HG03460 (cell line): ENCODE results near the gene SRGAP1.

Experiments
- ATAC-seq: cut with Tn5 transposase; IDR thresholded peaks from one replicate; pipeline ENCODE4 v1.9.1; 2021; ENCODE audit not compliant: unreplicated experiment

Gene SRGAP1

DNA sequence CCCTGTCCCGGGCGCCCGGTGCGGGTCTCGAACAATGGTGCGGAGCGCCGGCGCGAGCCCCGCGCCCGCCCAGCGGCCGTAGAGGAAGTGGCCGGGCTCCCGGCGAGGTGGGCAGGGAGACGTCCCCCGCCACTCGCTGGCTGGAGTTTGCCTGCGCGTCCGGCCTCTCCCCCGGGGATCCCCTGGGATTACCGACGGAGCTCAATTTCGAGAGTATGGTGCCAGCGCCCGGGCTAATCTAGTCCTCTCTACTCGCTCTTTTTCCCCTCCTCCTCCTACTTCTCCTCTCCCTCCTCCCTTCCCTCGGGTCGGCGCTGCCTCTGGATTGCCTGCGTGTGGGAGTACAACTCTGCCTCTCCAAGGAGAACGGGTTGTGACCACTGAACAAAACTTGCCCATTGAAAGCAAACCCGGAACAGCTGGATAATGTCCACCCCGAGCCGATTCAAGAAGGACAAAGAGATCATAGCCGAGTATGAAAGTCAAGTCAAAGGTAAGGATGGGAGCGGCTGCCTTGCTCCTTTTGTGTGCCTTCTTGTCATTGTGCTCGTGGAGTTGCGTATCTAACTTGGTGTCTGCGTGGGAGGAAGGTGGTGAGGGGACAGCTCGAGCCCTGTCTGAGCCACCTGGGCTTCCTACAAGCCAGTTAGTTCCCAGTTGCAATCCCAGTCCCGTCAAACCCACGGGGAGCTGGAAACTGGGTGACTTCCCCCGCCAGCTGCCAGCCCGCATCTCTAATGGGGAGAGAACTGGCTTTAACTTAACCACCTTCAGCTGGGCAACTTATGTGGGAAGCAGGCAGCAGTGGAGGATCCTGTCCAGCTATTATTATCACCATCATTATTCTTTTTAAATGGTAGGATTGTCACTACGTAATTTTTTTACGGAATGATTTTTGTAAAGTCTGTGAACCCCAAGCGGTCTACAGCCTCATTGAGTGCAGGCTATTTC, at the start of gene SRGAP1:
Gene SRGAP1, plus strand, starts transcription at position 310 of the 951 bp plus-strand sequence. Its CDS starts 117 bp downstream, at position 427.
- peak; percentile 16 for ATAC-seq

DNA sequence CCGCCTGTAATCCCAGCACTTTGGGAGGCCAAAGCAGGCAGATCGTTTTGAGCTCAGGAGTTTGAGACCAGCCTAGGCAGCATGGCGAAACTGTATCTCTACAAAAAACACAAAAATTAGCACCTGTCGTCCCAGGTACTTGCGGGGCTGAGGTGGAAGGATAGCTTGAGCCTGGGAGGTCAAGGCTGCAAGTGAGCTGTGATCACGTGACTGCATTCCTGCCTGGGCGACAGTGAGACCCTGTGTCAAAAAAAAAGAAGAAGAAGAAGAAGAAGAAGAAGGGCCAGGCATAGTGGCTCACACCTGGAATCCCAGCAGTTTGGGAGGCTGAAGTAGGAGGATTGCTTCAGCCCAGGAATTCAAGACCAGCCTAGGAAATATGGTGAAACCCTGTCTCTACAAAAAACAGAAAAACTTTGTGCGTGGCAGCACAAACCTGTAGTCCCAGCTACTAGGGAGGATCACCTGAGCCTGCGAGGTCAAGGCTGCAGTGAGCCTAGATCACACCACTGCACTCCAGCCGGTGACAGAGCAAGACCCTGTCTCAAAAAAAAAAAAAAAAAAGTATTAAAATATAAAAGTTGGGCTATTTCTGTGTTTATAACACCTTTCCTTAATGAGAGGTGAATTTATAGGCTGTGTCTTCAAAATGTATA, 49.3 kb upstream of the SRGAP1 start:
- ATAC-seq: no peak

DNA sequence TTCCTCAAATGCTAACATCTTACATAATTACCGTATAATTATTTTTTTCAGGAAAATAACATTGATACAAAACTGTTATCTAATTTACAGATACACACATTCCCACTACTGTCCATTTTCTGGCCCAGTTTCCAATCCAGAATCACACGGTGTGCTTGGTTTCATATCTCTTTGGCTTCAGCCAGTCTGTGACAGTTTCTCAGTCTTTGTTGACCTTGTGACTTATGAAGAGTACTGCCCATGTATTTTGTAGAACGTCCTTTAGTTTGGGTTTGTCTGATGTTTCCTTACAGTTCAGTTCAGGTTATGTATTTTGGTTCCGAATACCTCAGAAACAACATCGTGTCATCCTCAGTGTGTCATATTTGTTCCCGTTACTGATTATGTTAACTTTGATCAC, 48.6 kb upstream of the SRGAP1 start:
- ATAC-seq: no peak

DNA sequence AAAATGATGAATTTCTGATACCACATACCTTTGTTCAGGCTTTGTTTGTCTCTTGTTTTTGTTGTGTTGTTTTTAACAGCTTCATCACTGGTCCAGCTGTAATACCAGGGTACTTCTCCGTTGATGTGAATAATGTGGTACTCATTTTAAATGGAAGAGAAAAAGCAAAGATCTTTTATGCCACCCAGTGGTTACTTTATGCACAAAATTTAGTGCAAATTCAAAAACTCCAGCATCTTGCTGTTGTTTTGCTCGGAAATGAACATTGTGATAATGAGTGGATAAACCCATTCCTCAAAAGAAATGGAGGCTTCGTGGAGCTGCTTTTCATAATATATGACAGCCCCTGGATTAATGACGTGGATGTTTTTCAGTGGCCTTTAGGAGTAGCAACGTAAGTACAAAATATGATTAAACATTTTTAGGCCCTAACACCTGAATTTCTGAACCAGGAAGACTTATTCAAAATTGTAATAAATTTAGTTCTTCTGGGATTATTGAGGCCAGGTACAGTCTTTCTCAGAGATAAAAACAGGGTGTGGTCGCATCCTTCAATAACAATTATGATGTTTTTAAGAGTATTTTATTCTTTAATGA, 42.4 kb upstream of the SRGAP1 start:
- ATAC-seq: no peak

DNA sequence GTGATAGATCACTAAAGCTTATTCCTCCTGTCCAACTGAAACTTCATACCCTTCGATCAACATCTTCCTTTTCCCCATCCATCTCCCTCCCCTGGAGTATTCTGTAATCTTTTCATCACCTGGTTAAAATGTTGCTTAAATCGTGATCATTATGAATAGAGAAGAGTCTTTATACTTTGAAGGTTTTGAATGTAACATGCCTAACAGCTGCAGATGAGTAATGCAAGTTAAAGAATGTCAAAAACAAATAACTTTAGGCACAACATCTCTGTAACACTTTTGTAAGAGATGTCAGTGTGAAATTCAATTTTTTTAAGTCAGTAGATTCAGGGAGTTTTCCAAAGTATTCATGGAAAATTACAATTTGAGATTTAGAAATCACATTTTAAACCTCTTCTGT, 39.8 kb upstream of the SRGAP1 start:
- ATAC-seq: no peak

DNA sequence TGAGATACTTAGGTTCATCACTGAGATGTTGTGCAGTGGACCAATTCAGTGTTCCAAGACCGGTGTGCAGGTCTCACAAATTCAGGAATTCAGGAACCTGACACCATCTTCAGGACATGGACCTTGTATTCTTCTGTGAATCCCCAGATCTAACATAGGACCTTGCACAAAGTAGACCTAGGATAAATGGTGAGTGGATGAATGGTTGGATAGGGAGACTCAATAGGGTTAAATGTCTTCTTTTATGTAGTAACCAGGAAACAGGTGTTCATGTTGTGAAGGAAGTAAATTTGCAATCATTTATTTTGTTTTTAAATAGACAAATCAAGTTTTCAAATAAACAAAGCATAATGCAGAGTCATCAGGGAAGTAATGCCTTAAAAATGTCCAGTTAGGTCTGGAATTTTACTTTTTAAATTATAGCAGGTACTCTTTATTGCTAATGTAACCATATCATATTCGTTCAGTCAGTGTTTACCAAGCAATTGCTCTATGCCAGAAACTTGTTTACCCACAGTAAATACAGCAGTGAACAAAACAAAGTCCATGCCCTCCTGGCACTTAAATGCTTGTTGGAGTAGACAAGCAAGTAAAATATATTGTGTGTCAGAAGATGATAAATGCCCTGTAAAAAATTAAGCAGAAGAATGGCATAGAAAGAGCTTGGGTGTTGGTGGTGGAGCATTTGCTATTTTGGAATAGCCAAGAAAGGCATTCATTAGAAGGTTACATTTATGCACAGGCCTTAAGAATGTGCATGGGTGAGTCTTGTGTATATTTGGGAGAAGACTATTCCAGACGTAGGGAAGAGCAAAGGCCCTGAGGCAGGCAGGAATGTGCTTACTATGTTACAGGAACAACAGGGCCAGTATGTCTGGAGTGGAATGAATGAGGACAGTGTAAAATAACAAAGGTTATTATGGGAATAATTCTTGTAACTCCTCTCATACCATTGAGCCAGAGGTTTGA, 38.5 kb upstream of the SRGAP1 start:
- ATAC-seq: no peak

DNA sequence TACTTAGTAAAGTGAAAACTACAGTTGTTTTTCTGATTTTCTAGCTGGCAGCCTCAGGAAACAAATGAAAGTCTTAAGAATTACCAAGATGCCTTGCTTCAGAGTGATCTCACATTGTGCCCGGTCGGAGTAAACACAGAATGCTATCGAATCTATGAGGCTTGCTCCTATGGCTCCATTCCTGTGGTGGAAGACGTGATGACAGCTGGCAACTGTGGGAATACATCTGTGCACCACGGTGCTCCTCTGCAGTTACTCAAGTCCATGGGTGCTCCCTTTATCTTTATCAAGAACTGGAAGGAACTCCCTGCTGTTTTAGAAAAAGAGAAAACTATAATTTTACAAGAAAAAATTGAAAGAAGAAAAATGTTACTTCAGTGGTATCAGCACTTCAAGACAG, 35.9 kb upstream of the SRGAP1 start:
- ATAC-seq: no peak

DNA sequence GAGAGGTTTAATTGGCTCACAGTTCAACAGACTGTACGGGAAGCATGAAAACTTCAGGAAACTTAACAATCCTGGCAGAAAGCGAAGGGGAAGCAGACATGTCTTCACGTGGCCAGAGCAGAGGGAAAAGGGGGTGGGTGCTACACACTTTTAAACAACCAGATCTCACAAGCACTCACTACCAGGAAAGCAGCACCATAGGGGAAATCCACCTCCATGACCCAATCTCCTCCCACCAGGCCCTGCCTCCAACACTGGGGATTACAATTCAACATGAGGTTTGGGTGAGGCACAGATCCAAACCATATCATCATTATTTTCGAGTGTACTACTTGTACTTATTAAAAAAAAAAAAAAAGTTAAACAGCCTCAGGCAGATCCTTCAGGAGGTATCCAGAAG, 34.9 kb upstream of the SRGAP1 start:
- ATAC-seq: no peak

DNA sequence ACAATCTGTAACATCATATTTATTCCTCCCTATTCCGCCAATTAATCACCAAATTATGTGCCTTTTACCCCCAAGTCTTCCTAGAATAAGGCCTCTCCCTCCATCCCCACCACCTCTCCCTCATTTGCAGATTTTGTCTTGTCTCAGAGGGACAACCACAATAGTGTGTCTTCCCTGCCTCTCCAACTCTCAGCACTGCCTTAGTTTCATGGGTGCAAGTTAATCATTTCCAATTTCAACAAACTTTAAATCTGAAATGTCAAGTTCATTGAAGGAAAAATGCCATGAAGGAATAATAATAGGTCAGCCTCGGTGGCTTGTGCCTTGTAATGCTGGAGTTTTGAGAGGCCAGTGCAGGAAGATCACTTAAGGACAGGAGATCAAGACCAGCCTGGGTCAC, 33.2 kb upstream of the SRGAP1 start:
- no peak for ATAC-seq

DNA sequence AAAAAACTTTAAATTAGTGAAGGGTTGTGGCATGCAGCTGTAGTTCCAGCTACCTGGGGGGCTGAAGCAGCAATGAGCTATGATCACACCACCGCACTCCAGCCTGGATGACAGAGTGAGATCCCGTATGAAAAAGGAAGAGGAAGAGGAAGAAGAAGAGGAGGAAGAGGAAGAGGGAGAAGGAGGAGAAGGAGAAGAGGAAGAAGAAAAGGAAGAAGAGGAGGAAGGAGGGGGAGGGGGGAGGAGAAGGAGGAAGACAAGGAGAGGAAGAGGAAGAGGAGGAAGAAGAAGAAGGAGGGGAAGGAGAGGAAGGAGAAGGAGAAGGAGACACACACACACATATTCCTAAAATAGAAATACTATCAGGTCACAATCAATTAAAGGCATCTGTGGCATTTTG, 32.7 kb upstream of the SRGAP1 start:
- no peak for ATAC-seq

DNA sequence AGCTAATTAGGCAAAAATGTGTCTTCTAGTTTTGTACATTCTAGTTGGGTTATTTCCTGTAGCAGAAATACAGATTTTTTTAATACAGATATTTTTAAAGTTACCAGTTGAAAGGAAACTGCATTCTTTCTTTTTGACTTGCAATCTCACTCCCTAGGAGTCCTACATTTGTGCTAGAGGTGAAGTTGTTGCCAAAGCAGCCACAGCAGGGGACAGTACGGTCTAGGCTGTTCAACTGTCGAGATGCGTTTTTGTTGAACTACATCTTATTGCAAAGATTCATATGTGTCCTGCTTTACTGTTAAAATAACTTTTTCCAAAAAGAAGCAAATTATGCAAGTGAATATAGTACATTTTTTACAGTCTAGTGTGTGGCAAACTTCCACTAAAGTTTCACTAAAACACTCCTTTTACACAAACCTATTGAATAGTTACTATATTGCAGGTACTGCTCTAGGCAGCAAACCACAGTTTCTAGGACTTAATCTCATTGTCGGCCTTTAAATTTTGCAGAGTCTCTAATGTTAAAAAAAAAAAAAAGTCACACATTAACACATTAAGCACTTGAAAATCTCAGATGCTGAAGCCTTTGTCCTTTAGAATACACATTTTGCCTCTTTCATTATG, 30.2 kb upstream of the SRGAP1 start:
- peak; percentile 31 for ATAC-seq

DNA sequence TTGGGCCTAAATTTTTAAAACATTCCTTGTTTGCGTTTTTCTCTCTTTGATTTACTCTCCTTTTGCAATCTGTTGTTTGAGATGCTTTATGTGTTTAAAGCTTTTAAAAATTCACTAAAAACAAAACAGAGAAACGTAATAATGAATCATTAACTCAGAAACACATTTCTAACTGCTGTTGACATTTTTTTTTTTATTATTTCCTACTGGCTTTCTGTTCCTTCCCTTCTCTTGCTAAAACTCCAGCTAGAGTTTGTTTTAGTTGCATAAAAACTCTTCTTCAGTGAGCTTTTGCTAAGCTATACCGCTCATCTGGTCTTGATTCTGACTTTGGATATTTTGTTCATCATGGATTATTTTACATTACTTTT, 29.0 kb upstream of the SRGAP1 start:
- ATAC-seq: no peak

DNA sequence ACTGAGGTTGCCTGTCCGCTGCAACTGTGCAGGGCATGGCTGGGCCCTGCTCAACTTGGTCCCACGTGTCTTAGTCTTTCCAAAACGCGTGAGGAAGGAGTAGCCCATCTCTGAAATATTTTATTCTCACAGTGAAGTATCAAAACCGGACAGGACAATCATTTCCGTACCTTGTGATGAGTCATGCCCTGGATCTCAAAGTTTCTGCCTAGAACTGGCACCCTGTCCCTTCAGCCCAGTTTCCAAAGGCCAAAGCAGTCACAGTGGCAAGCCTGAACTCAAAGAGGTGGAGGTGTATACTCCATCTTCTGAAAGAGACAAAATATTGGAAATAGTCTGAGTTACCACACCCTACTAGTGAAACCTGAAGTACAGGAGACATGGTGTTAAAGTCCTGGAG, 28.5 kb upstream of the SRGAP1 start:
- ATAC-seq: peak; percentile 39

DNA sequence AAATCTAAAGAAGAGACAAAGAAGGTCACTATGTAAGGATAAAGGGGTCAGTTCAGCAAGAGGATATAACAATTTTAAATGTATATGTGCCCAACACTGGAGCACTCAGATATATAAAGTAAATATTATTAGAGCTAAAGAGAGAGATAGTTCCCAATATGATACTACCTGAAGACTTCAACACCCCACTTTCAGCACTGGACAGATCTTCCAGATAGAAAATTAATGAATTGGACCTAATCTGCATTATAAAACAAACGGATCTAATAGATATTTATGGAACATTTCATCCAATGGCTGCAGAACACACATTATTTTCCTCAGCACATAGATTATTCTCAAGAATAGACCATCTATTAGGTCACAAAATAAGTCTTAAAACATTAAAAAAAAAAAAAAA, 24.1 kb upstream of the SRGAP1 start:
- no peak for ATAC-seq

DNA sequence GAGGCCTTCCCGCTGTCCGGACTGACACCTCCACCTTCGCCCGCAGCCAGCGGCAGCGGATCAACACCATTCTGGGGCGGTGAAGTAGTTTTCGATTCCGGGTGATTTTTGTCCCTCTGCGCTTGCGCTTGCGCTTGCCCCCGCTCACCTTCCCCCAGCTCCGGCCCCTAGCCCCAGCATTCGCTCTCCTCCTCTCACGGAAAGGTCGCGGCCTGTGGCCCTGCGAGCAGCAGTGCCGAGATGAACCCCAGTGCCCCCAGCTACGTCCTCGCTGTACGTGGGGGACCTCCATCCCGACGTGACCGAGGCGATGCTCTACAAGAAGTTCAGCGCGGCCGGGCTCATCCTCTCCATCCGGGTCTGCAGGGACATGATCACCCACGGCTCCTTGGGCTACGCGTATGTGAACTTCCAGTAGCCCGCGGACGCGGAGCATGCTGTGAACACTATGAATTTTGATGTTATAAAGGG, 22.7 kb upstream of the SRGAP1 start:
- peak; percentile 51 for ATAC-seq

DNA sequence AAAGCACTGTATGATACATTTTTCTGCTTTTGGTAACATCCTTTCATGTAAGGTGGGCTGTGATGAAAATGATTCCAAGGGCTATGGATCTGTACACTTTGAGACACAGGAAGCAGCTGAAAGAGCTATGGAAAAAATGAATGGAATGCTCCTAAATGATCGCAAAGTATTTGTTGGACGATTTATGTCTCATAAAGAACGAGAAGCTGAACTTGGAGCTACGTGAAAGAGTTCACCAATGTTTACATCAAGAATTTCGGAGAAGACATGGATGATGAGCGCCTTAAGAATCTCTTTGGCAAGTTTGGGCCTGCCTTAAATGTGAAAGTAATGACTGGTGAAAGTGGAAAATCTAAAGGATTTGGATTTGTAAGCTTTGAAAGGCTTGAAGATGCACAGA, 22.1 kb upstream of the SRGAP1 start:
- ATAC-seq: no peak

DNA sequence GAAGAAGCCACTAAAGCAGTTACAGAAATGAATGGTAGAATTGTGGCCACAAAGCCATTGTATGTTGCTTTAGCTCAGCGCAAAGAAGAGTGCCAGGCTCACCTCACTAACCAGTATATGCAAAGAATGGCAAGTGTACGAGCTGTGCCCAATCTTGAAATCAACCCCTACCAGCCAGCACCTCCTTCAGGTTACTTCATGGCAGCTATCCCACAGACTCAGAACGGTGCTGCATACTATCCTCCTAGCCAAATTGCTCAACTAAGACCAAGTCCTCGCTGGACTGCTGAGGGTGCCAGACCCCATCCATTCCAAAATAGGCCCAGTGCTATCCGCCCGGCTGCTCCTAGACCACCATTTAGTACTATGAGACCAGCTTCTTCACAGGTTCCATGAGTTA, 21.5 kb upstream of the SRGAP1 start:
- ATAC-seq: no peak

DNA sequence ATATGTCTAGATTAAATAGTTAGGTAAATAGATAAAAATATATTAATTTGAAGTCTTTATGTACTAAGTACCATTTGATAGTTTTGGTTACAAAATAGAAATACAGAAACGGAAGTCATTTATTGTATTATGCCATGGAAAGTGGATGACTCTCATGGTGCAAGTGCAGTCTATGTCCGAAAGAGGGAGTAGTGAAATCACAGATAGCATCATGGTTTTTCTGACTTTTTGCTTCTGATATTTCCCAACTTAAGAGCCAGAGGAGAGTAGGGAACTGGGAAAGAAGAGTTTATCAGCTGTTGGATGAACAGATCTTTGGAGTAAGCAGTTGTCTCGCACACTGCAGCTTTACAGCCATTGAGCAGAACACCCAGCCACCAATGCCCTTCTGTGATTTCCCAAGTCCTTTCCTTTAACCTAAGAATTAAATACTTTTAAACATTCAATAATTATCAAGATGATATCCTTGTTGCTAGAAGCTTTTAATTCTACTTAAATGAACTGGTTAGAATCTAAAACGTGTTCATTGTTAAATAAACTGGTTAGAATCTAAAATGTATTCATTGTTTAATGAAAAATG, 18.4 kb upstream of the SRGAP1 start:
- ATAC-seq: peak; percentile 53

DNA sequence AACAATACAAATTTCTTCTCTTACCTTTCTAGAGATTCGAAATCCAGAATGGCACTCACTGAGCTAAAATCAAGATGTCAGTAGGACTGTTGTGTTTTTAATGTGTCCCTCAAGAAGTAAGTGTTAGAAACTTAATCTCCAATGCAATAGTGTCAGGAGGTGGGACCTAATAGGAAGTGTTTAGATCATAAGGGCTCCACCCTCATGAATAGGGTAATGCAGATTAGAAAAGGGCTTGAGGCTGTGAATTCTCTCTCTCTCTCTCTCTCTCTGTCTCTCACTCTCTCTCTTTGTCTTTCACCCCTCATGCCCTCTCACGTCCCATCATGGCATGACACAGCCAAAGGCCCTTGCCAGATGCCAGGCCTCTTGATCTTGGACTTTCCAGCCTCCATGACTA, 15.6 kb upstream of the SRGAP1 start:
- no peak for ATAC-seq

DNA sequence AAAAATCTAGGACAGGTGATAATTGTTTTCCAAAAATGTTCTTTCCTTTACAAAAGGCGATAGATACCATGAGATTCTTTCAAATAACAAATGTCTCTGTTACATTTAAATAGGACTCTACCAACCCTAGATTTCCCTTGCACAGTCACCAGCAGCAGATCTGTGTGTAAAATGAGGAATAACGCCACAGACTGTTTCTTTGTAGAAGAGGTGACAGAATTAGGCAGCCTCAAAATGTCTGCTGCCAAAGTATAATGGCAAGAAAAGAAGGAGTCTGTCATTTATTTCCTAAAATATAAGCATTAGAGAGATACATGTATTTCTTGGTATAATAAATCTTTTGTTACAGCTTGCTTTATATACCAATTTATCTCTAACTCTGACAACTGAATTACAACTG, 8.5 kb upstream of the SRGAP1 start:
- no peak for ATAC-seq
